Measurements from ENCODE around the gene ARID1B.
A peak's percentile ranks its signal among the peaks of the same experiment; 100 is the strongest.

ARID1B gene

GRCh38 chr6:157117431-157118095 is 340.4 kb downstream of the ARID1B start:
- in situ Hi-C loops (cut with MboI; ENCODE audit: low pct_unique_long_range_greater_than_20kb, low sequenced_read_pairs): no loop called here
- DNase-seq: no peak

GRCh38 chr6:157119502-157120027 is 342.4 kb downstream of the ARID1B start:
- no peak for DNase-seq
- in situ Hi-C loops (cut with MboI; ENCODE audit: low pct_unique_long_range_greater_than_20kb, low sequenced_read_pairs): no loop called here

- in situ Hi-C loops (cut with MboI; ENCODE audit: low pct_unique_long_range_greater_than_20kb, low sequenced_read_pairs): no loop called here
- no peak for DNase-seq
Observed at GRCh38 chr6:157120534-157121232, 343.5 kb downstream of the ARID1B start.

GRCh38 chr6:157121897-157122296 is 344.7 kb downstream of the ARID1B start:
- DNase-seq: no peak
- in situ Hi-C loops (cut with MboI; ENCODE audit: low pct_unique_long_range_greater_than_20kb, low sequenced_read_pairs): no loop called here

- in situ Hi-C loops (cut with MboI; ENCODE audit: low pct_unique_long_range_greater_than_20kb, low sequenced_read_pairs): no loop called here
Observed at GRCh38 chr6:157123234-157123633, 346.1 kb downstream of the ARID1B start.

GRCh38 chr6:157124485-157125254 is 347.5 kb downstream of the ARID1B start:
- DNase-seq: no peak
- in situ Hi-C loops (cut with MboI; ENCODE audit: low pct_unique_long_range_greater_than_20kb, low sequenced_read_pairs): no loop called here

More at GRCh38 chr6:157123234-157123633, 346.1 kb downstream of the ARID1B start:
- no peak for DNase-seq

- in situ Hi-C loops (cut with MboI; ENCODE audit: low pct_unique_long_range_greater_than_20kb, low sequenced_read_pairs): no loop called here
- no peak for DNase-seq
Observed at GRCh38 chr6:157125531-157125930, 348.4 kb downstream of the ARID1B start.

GRCh38 chr6:157126183-157127098 is 349.3 kb downstream of the ARID1B start:
- DNase-seq: no peak
- in situ Hi-C loops (cut with MboI; ENCODE audit: low pct_unique_long_range_greater_than_20kb, low sequenced_read_pairs): no loop called here

- peak; percentile 27 for DNase-seq
- in situ Hi-C loops (cut with MboI; ENCODE audit: low pct_unique_long_range_greater_than_20kb, low sequenced_read_pairs): no loop called here
Observed at GRCh38 chr6:157128235-157128775, 351.1 kb downstream of the ARID1B start.

GRCh38 chr6:157131250-157131649 is 354.1 kb downstream of the ARID1B start:
- no peak for DNase-seq
- in situ Hi-C loops (cut with MboI; ENCODE audit: low pct_unique_long_range_greater_than_20kb, low sequenced_read_pairs): no loop called here

GRCh38 chr6:157133856-157134255 is 356.7 kb downstream of the ARID1B start:
- in situ Hi-C loops (cut with MboI; ENCODE audit: low pct_unique_long_range_greater_than_20kb, low sequenced_read_pairs): no loop called here
- no peak for DNase-seq

GRCh38 chr6:157134402-157135047 is 357.3 kb downstream of the ARID1B start:
- in situ Hi-C loops (cut with MboI; ENCODE audit: low pct_unique_long_range_greater_than_20kb, low sequenced_read_pairs): no loop called here
- no peak for DNase-seq

- in situ Hi-C loops (cut with MboI; ENCODE audit: low pct_unique_long_range_greater_than_20kb, low sequenced_read_pairs): no loop called here
- DNase-seq: no peak
Observed at GRCh38 chr6:157135691-157136090, 358.5 kb downstream of the ARID1B start.

GRCh38 chr6:157137501-157137900 is 360.3 kb downstream of the ARID1B start:
- DNase-seq: no peak
- in situ Hi-C loops (cut with MboI; ENCODE audit: low pct_unique_long_range_greater_than_20kb, low sequenced_read_pairs): no loop called here

- in situ Hi-C loops (cut with MboI; ENCODE audit: low pct_unique_long_range_greater_than_20kb, low sequenced_read_pairs): no loop called here
- DNase-seq: no peak
Observed at GRCh38 chr6:157139054-157139708, 362.0 kb downstream of the ARID1B start.

- in situ Hi-C loops (cut with MboI; ENCODE audit: low pct_unique_long_range_greater_than_20kb, low sequenced_read_pairs): no loop called here
- DNase-seq: no peak
Observed at GRCh38 chr6:157143171-157143889, 366.2 kb downstream of the ARID1B start.
